Measurements from ENCODE around the gene AGK. TPM values are rescaled to one million over a fixed set of nuclear protein-coding genes. Genes with fewer than 3 reads are reported as not detected.
A peak's percentile ranks its signal among the peaks of the same experiment; 100 is the strongest.

Gene AGK
- total and polyA plus RNA-seq, 2 of the 8 experiments (the other 6 are each of a cell fraction or from before 2014, with no cell fraction given), result 25.8 to 34.0 TPM

DNA sequence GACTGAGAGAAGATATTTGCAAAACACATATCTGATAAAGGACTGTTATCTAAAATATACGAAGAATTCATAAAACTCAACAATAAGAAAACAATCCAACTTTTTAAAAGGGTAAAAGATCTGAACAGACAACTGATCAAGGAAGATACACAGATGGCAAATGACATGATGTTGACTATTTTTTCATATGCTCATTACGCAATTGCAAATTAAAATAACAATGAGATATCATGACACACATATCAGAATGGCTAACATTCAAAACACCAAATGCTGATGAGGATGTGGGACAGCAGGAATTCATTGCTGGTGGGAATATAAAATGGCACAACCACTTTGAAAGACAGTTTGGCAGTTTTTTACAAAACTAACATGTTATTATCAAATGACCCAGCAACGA is 141.9 kb downstream of the AGK start:
- Histone ChIP-seq H3K27ac (ENCODE audit: low read depth, low read length) (no peak overlapping the region), H3K79me2 (ENCODE audit: control insufficient read depth in 1 of 2, insufficient read depth in 2 of 2, low read length in 2 of 2) (peaks cover 0 to 70% of the 10 kb centered on the region in 2 experiments; a peak in 2 of 4 replicates), H3K4ac (replicated peaks; ENCODE audit: insufficient read length, low read depth, low read length) (no peak overlapping the region), H3K9ac (replicated peaks in 1 of 4; ENCODE audit: extremely low read depth in 1 of 4, low read depth in 3 of 4, low read length in 3 of 4) (no peak overlapping the region), H4K5ac (ENCODE audit: insufficient read length, low read depth, low read length) (no peak overlapping the region), H4K20me1 (replicated peaks in 1 of 2; ENCODE audit: control insufficient read depth in 1 of 2, insufficient read depth in 2 of 2, low read length in 2 of 2) (peaks cover 0 to 8% of the 10 kb centered on the region in 2 experiments), H3K14ac (ENCODE audit: insufficient read length) (no peak overlapping the region), H3K79me1 (ENCODE audit: low read depth, low read length) (peaks cover 2% of the 10 kb centered on the region; the same call in 1 of the 2 replicates), H4K91ac (replicated peaks; ENCODE audit: insufficient read length, low read length) (no peak overlapping the region), H3K23me2 (ENCODE audit: low read depth, low read length) (no peaks in the 10 kb centered on the region), H3K27me3 (replicated peaks in 1 of 4; ENCODE audit: control insufficient read depth in 3 of 4, extremely low read depth in 1 of 4, insufficient read depth in 3 of 4, low read length in 3 of 4) (no peaks in the 10 kb centered on the region), H4K8ac (ENCODE audit: extremely low read depth, insufficient read depth, low read length) (no peak overlapping the region), H2BK12ac (ENCODE audit: low read depth, low read length) (no peak overlapping the region), H3K4me1 (replicated peaks in 1 of 4; ENCODE audit: control insufficient read depth in 3 of 4, insufficient read depth in 4 of 4, low read length in 3 of 4) (peaks cover 0 to 21% (median 10%) of the 10 kb centered on the region in 4 experiments; a peak in 5 of 7 replicates), H3K4me3 (ENCODE audit: extremely low read depth in 1 of 4, insufficient read depth in 2 of 4, low read depth in 3 of 4, low read length in 4 of 4) (no peak overlapping the region), H3K23ac (ENCODE audit: insufficient read length) (no peak overlapping the region), H3K9me3 (ENCODE audit: insufficient read depth in 2 of 2, low read depth in 1 of 2, low read length in 1 of 2) (no peaks in the 10 kb centered on the region), H2BK120ac (replicated peaks; ENCODE audit: low read depth, low read length) (no peak overlapping the region), H3K36me3 (ENCODE audit: control insufficient read depth in 2 of 4, insufficient read depth in 4 of 4, low read length in 3 of 4) (no peaks in the 10 kb centered on the region; a peak in 1 of 8 replicates), H3K18ac (ENCODE audit: extremely low read depth, low read length) (no peak overlapping the region), H2AK5ac (ENCODE audit: low read depth, low read length) (no peak overlapping the region), H3K56ac (replicated peaks; ENCODE audit: insufficient read length, low read depth, low read length) (no peak overlapping the region), H2BK20ac (ENCODE audit: low read length) (no peak overlapping the region), H2AFZ (ENCODE audit: low read length) (no peak overlapping the region), H2BK15ac (ENCODE audit: low read length) (no peak overlapping the region), H3K4me2 (ENCODE audit: insufficient read depth in 1 of 2, low read depth in 2 of 2, low read length in 2 of 2) (no peak overlapping the region), H2BK5ac (ENCODE audit: low read depth, low read length) (no peak overlapping the region)
- CTCF ChIA-PET (ENCODE audit: partially characterized antibody), result interaction anchor here (0.9 to 1.4 kb wide), 2 partner anchors 39 to 44 kb away, joined by 3 to 4 read pairs; no protein-coding TSS in a partner anchor
- DNase-seq (ENCODE audit: low read depth in 1 of 2, low spot score in 2 of 2), result no peak
- TF ChIP-seq CEBPB (IDR thresholded peaks at IDR 0.05; ENCODE audit: low read depth, low read length) (peak; percentile 44; the same call in 1 of the 2 replicates), SP1 (IDR thresholded peaks at IDR 0.05; ENCODE audit: low read depth, low read length) (no peak)
- TF ChIP-seq, protein P1, sequence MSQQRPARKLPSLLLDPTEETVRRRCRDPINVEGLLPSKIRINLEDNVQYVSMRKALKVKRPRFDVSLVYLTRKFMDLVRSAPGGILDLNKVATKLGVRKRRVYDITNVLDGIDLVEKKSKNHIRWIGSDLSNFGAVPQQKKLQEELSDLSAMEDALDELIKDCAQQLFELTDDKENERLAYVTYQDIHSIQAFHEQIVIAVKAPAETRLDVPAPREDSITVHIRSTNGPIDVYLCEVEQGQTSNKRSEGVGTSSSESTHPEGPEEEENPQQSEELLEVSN (IDR thresholded peaks at IDR 0.05), result no peak
- no peak for FAIRE-seq
- POLR2A ChIA-PET (ENCODE audit: partially characterized antibody), result no interaction called here
- WGBS, 2 experiments (ENCODE audit: extremely low coverage in 1 of 2, insufficient coverage in 1 of 2, insufficient read length in 1 of 2, insufficient replicate concordance in 2 of 2, low coverage in 1 of 2, low lambda C conversion rate in 2 of 2, missing lambda C conversion rate in 1 of 2), result 85% methylated on average over 3 of the region's 3 CpGs; no CpG with 5 or more reads in 1 of the 2 experiments
